ENCODE measurements around the gene PIK3R3. TPM values are rescaled to one million over a fixed set of nuclear protein-coding genes. Genes with fewer than 3 reads are reported as not detected.
A peak's percentile ranks its signal among the peaks of the same experiment; 100 is the strongest.

The PIK3R3 gene
- total RNA-seq, 1 donor from 2014 or later = 38.1 TPM

- no peaks in the 10 kb centered on the region for H3K36me3 Mint-ChIP-seq (ENCODE audit: low read depth, unreplicated experiment)
- H3K4me3 Mint-ChIP-seq (ENCODE audit: unreplicated experiment) = no peak overlapping the region
- no peaks in the 10 kb centered on the region for H3K27me3 Mint-ChIP-seq (ENCODE audit: unreplicated experiment)
Observed at GRCh38 chr1:46148318-46148717, 15.9 kb upstream of the PIK3R3 start.

DNA sequence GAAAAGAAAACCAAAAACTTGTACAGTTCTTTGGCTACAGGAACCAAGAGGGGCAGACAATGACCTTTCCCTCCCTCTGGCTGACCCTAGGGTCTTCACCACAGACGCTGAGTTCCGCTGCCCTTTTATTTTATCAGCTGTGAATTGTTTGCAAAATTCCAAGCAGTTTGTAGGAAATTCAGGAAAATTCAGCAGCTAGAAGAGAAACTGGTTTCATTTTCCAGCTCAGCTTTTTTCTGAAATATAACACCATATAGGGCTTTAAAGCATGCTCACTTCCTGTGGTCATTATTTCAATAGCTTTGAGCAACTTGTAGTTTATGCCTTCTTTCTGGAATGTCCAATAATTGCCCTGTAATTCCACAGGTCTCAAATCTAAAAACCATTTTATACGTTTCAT lies 5.5 kb upstream of the PIK3R3 start:
- no peak overlapping the region for H3K27ac Mint-ChIP-seq (ENCODE audit: unreplicated experiment)
- H3K4me1 Mint-ChIP-seq (ENCODE audit: unreplicated experiment) = peaks cover 11% of the 10 kb centered on the region
- no peaks in the 10 kb centered on the region for H3K9me3 Mint-ChIP-seq (ENCODE audit: unreplicated experiment)
- peaks cover 9% of the 10 kb centered on the region for H3K27me3 Mint-ChIP-seq (ENCODE audit: unreplicated experiment)
- no peaks in the 10 kb centered on the region for H3K36me3 Mint-ChIP-seq (ENCODE audit: low read depth, unreplicated experiment)
- DNase-seq (ENCODE audit: low spot score) = no peak
- TF ChIP-seq CTCF (IDR thresholded peaks at IDR 0.05; ENCODE audit: unreplicated experiment) = no peak
- H3K4me3 Mint-ChIP-seq (ENCODE audit: unreplicated experiment) = no peak overlapping the region

More at GRCh38 chr1:46148318-46148717, 15.9 kb upstream of the PIK3R3 start:
- Mint-ChIP-seq H3K9me3 (ENCODE audit: unreplicated experiment) (no peaks in the 10 kb centered on the region), H3K27ac (ENCODE audit: unreplicated experiment) (no peak overlapping the region), H3K4me1 (ENCODE audit: unreplicated experiment) (peaks cover 4% of the 10 kb centered on the region)
- DNase-seq (ENCODE audit: low spot score) = no peak
- TF ChIP-seq CTCF (IDR thresholded peaks at IDR 0.05; ENCODE audit: unreplicated experiment) = no peak

GRCh38 chr1:46136711-46137110 lies 4.3 kb upstream of the PIK3R3 start:
- no peak overlapping the region for H3K4me3 Mint-ChIP-seq (ENCODE audit: unreplicated experiment)
- H3K4me1 Mint-ChIP-seq (ENCODE audit: unreplicated experiment) = peaks cover 14% of the 10 kb centered on the region
- no peaks in the 10 kb centered on the region for H3K9me3 Mint-ChIP-seq (ENCODE audit: unreplicated experiment)
- no peak for DNase-seq (ENCODE audit: low spot score)
- no peak overlapping the region for H3K27ac Mint-ChIP-seq (ENCODE audit: unreplicated experiment)
- peaks cover 12% of the 10 kb centered on the region for H3K27me3 Mint-ChIP-seq (ENCODE audit: unreplicated experiment)
- TF ChIP-seq CTCF (IDR thresholded peaks at IDR 0.05; ENCODE audit: unreplicated experiment) = no peak
- H3K36me3 Mint-ChIP-seq (ENCODE audit: low read depth, unreplicated experiment) = peaks cover under 1% of the 10 kb centered on the region

GRCh38 chr1:46134660-46135331 lies 2.4 kb upstream of the PIK3R3 start:
- H3K4me1 Mint-ChIP-seq (ENCODE audit: unreplicated experiment) = peaks cover 14% of the 10 kb centered on the region
- TF ChIP-seq CTCF (IDR thresholded peaks at IDR 0.05; ENCODE audit: unreplicated experiment) = no peak
- peak overlapping the region; percentile 100 for H3K27ac Mint-ChIP-seq (ENCODE audit: unreplicated experiment)
- no peak for DNase-seq (ENCODE audit: low spot score)
- H3K9me3 Mint-ChIP-seq (ENCODE audit: unreplicated experiment) = no peaks in the 10 kb centered on the region
- H3K4me3 Mint-ChIP-seq (ENCODE audit: unreplicated experiment) = no peak overlapping the region
- peaks cover 5% of the 10 kb centered on the region for H3K36me3 Mint-ChIP-seq (ENCODE audit: low read depth, unreplicated experiment)
- H3K27me3 Mint-ChIP-seq (ENCODE audit: unreplicated experiment) = peaks cover 14% of the 10 kb centered on the region

DNA sequence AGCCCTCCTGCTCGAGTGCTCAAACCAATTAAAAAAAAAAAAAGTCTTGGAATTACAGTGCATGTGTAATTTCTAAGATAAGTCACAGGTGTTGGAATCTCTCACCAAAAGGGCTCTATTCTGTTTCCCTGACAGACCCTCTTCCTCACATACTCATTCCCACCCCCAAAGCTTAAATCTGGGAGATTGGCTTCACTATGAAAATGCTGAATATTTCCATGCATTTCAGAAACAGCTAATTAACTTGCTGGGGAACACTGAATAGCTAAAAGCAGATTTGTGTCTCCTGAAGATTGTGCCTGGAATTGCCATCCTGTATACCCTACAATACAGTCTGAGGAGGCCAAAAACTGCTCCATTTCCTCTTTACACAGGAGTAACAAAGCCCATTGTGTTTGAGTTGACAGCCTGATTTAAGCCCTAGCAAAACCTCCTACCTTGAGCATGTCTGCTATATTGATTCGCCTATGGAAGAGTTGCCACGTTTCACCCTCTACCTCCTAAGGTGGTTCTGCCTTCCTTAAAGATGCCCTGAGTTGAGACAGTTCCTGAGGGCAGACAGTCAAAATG lies 1.4 kb upstream of the PIK3R3 start:
- no peaks in the 10 kb centered on the region for H3K9me3 Mint-ChIP-seq (ENCODE audit: unreplicated experiment)
- TF ChIP-seq CTCF (IDR thresholded peaks at IDR 0.05; ENCODE audit: unreplicated experiment) = no peak
- no peak for DNase-seq (ENCODE audit: low spot score)
- peaks cover 14% of the 10 kb centered on the region for H3K27me3 Mint-ChIP-seq (ENCODE audit: unreplicated experiment)
- peaks cover 18% of the 10 kb centered on the region for H3K4me1 Mint-ChIP-seq (ENCODE audit: unreplicated experiment)
- peaks cover 5% of the 10 kb centered on the region for H3K36me3 Mint-ChIP-seq (ENCODE audit: low read depth, unreplicated experiment)
- peak overlapping the region; percentile 100 for H3K27ac Mint-ChIP-seq (ENCODE audit: unreplicated experiment)
- peak overlapping the region; percentile 97 for H3K4me3 Mint-ChIP-seq (ENCODE audit: unreplicated experiment)

All from endothelial cell (in vitro differentiated cells).